Caco-2 (cell line): ENCODE results near the gene PHACTR1. TPM values are rescaled to one million over a fixed set of nuclear protein-coding genes. Genes with fewer than 3 reads are reported as not detected.

Experiments used
- BruUV-seq: library from RNA; stranded (reverse); fragments of 400-500 nt; replicated peaks from 2 replicates; lab custom pipeline; 2021; lab: Mats Ljungman, UMichigan
- CTCF ChIA-PET: fragments of 300-600 bp; sonication (Branson Sonifier 250); formaldehyde crosslinking; loops from one replicate; lab custom pipeline; 2022; ENCODE audit warnings: antibody characterized with exemption; lab: Charles Lee
- POLR2A ChIA-PET: fragments of 300-600 bp; sonication (Branson Sonifier 250); formaldehyde crosslinking; loops from one replicate; lab custom pipeline; 2022; ENCODE audit warnings: antibody characterized with exemption; lab: Charles Lee
- DNase-seq, 2 experiments: peaks; one replicate each; pipeline versions ENCODE4 v3.0.0 to v3.0.0-alpha.2; 2020 to 2022
- H3K27me3 ChIP-seq: replicated peaks from 2 replicates; pipeline ENCODE4 v1.6.0; 2011; ENCODE audit warnings: low read length; ENCODE audit not compliant: control insufficient read depth, insufficient read depth
- H3K36me3 ChIP-seq: 2 replicates; pipeline ENCODE4 v1.5.1; 2011; ENCODE audit warnings: low read length; ENCODE audit not compliant: control insufficient read depth, insufficient read depth
- H3K4me1 ChIP-seq: fragments of 250-450 bp; sonication (Bioruptor Pico); 2 replicates; pipeline ENCODE4 v1.5.1; 2020; ENCODE audit warnings: mild to moderate bottlenecking
- H3K4me3 ChIP-seq: 2 replicates; pipeline ENCODE4 v1.5.1; 2011; ENCODE audit warnings: low read depth, mild to moderate bottlenecking, control low read depth, low read length
- H3K9me3 ChIP-seq: fragments of 250-450 bp; sonication (Bioruptor Pico); 2 replicates; pipeline ENCODE4 v1.5.1; 2020; ENCODE audit warnings: mild to moderate bottlenecking, moderate library complexity
- H3K27ac Mint-ChIP-seq: one replicate; pipeline ENCODE4 v1.8.0; 2022; ENCODE audit warnings: mixed read lengths; ENCODE audit not compliant: unreplicated experiment
- H3K27me3 Mint-ChIP-seq: one replicate; pipeline ENCODE4 v1.8.0; 2022; ENCODE audit warnings: mixed read lengths; ENCODE audit not compliant: insufficient read depth, unreplicated experiment
- H3K36me3 Mint-ChIP-seq: one replicate; pipeline ENCODE4 v1.8.0; 2022; ENCODE audit warnings: mild to moderate bottlenecking, mixed read lengths; ENCODE audit not compliant: insufficient read depth, unreplicated experiment
- H3K4me1 Mint-ChIP-seq: one replicate; pipeline ENCODE4 v1.8.0; 2022; ENCODE audit warnings: low read depth, mixed read lengths; ENCODE audit not compliant: unreplicated experiment
- H3K4me3 Mint-ChIP-seq: one replicate; pipeline ENCODE4 v1.8.0; 2022; ENCODE audit warnings: mild to moderate bottlenecking, moderate library complexity, mixed read lengths; ENCODE audit not compliant: unreplicated experiment
- H3K9me3 Mint-ChIP-seq: one replicate; pipeline ENCODE4 v1.8.0; 2022; ENCODE audit warnings: mixed read lengths; ENCODE audit not compliant: unreplicated experiment
- intact Hi-C: fragments of 100-400 bp; cut with micrococcal nuclease; formaldehyde crosslinking; loops from one replicate; pipeline ENCODE4 v1.10.0; 2022; ENCODE audit not compliant: unreplicated experiment
- total RNA-seq: library from RNA; stranded (reverse); gene quantifications from 2 replicates; pipeline ENCODE4 v1.2.3, GENCODE V29; 2022
- TF ChIP-seq, protein P1 (sequence below), 2 experiments: fragments of 200-600 bp in 1 of 2; IDR thresholded peaks; 1 replicate in 1 of 2; 2 replicates in 1 of 2; pipeline versions ENCODE4 v1.5.1 to v1.8.0; 2011 to 2022; ENCODE audit warnings: antibody characterized with exemption in 1 of 2, control low read depth in 1 of 2, inconsistent platforms in 1 of 2, low read depth in 1 of 2, low read length in 1 of 2, mild to moderate bottlenecking in 1 of 2, moderate library complexity in 1 of 2; ENCODE audit not compliant: insufficient read depth in 1 of 2, severe bottlenecking in 1 of 2, unreplicated experiment in 1 of 2

PHACTR1 gene
- total RNA-seq, 1 experiment from 2014 or later, result 0.41 TPM

DNA sequence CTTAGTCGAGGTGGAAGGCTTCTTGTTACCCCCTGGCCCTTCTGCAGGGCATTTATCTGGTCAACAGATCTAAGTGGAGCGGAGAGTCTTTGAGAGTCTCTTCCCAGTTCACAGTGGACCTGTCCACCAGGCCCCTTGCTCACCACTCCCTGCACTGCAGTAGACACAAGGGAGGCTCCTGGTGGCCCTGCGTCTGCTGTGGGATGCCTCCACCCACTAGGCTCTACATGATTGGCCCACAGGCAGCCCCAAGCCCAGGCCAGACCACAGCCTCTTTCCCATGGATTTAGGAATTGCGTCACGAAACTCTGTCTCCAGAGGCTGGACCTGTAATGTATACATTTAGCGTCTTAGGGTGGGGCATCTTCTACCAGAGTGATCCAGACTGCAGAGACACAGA is 583.4 kb downstream of the PHACTR1 start:
- H3K27ac Mint-ChIP-seq, result no peak overlapping the region
- ChIA-PET POLR2A (no interaction called here), CTCF (no interaction called here)
- H3K4me3 Mint-ChIP-seq, result no peak overlapping the region
- peaks cover 16% of the 10 kb centered on the region for H3K4me1 Mint-ChIP-seq
- no peaks in the 10 kb centered on the region for H3K27me3 ChIP-seq
- no peak overlapping the region for H3K4me3 ChIP-seq
- H3K9me3 ChIP-seq, result no peaks in the 10 kb centered on the region
- intact Hi-C loops, result no loop called here
- H3K4me1 ChIP-seq, result no peaks in the 10 kb centered on the region
- H3K9me3 Mint-ChIP-seq, result no peaks in the 10 kb centered on the region
- H3K27me3 Mint-ChIP-seq, result no peaks in the 10 kb centered on the region
- H3K36me3 Mint-ChIP-seq, result peaks cover 99% of the 10 kb centered on the region
- TF ChIP-seq, protein P1, sequence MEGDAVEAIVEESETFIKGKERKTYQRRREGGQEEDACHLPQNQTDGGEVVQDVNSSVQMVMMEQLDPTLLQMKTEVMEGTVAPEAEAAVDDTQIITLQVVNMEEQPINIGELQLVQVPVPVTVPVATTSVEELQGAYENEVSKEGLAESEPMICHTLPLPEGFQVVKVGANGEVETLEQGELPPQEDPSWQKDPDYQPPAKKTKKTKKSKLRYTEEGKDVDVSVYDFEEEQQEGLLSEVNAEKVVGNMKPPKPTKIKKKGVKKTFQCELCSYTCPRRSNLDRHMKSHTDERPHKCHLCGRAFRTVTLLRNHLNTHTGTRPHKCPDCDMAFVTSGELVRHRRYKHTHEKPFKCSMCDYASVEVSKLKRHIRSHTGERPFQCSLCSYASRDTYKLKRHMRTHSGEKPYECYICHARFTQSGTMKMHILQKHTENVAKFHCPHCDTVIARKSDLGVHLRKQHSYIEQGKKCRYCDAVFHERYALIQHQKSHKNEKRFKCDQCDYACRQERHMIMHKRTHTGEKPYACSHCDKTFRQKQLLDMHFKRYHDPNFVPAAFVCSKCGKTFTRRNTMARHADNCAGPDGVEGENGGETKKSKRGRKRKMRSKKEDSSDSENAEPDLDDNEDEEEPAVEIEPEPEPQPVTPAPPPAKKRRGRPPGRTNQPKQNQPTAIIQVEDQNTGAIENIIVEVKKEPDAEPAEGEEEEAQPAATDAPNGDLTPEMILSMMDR (IDR thresholded peaks at IDR 0.05; ENCODE audit: insufficient read depth in 1 of 2, low read depth in 1 of 2, low read length in 1 of 2, severe bottlenecking in 1 of 2, unreplicated experiment in 1 of 2), result no peak
- BruUV-seq, result no TSS peak
- no peak for DNase-seq
- no peaks in the 10 kb centered on the region; the same call in none of the 2 replicates for H3K36me3 ChIP-seq

DNA sequence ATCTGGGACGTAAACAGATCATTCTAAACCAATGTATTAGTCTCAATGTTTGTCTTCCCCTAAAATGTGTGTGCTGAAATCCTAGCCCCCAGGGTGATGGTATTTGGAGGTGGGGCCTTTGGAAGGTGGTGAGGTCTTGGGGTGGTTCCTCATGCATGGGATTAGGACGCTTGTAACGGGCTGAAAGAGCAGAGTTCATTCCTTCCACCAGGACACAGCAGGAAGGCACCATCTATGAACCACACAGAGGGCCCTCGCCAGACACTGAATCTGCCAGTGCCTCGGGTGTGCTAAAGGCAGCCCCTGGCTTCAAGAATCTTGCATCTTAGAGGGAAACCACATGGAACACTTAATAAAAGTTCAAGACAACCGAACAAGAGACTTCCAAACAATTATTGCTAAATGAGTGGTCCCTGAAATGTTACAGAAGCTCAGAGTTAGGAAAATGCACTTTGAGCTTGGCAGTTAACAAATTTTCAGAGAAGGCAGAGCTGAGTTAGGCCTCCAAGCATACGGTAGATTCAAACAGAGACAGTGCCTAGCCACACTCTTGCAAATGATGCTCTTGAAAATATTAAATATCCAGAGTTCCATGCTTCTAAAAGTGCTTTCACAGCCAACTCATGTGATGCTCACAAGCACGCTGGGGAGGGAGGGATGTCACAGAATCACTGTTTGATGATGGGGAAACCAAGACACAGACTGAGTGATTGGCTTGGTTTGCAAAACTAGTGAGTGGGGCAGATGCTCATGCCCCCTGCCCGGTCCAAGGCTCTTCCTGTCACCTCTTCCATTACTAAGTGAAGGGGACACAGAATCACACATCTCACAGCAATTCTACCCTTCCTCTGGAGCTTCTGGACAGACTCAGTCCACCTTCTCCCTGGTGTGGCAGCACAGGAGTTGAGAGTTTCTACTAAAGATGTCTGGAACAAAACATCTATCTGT is 584.4 kb downstream of the PHACTR1 start:
- TF ChIP-seq, protein P1 (IDR thresholded peaks at IDR 0.05; ENCODE audit: insufficient read depth in 1 of 2, low read depth in 1 of 2, low read length in 1 of 2, severe bottlenecking in 1 of 2, unreplicated experiment in 1 of 2), result no peak

DNA sequence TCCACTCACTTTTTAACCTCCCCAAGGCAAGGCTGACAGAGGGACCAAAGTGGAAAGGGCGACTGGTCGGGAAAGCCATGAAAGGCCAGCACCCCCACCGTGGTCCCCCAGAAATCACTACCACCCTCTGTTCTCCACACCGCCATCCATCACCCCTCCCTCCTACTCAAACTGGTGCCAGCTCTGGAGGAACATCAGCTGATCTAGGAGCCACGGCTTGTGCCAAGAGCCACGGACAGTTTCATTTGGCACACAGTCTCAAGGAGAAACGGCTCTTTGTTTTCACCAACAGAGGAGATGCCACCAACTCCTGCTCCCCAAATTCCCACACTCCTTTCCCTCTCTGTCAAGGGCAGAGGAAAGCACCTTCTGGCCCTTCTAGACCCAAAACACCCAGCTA is 585.7 kb downstream of the PHACTR1 start:
- CTCF ChIA-PET, result no interaction called here
- Histone ChIP-seq H3K4me1 (no peaks in the 10 kb centered on the region), H3K9me3 (no peaks in the 10 kb centered on the region), H3K4me3 (no peak overlapping the region), H3K36me3 (no peaks in the 10 kb centered on the region; the same call in none of the 2 replicates), H3K27me3 (no peaks in the 10 kb centered on the region)
- H3K4me1 Mint-ChIP-seq, result peaks cover 8% of the 10 kb centered on the region
- peaks cover 100% of the 10 kb centered on the region for H3K36me3 Mint-ChIP-seq
- no peak for DNase-seq
- H3K27ac Mint-ChIP-seq, result peak overlapping the region; percentile 7
- POLR2A ChIA-PET, result interaction anchor here (1.2 kb wide), 1 partner anchor 26 kb away, joined by 4 read pairs; the partner anchor contains the start of gene TBC1D7
- TF ChIP-seq, protein P1 (IDR thresholded peaks at IDR 0.05; ENCODE audit: insufficient read depth in 1 of 2, low read depth in 1 of 2, low read length in 1 of 2, severe bottlenecking in 1 of 2, unreplicated experiment in 1 of 2), result no peak
- H3K4me3 Mint-ChIP-seq, result no peak overlapping the region
- no TSS peak for BruUV-seq
- intact Hi-C loops, result no loop called here
- H3K27me3 Mint-ChIP-seq, result no peaks in the 10 kb centered on the region
- H3K9me3 Mint-ChIP-seq, result no peaks in the 10 kb centered on the region

More for the DNA sequence above, 584.4 kb downstream of the PHACTR1 start:
- no peaks in the 10 kb centered on the region for H3K9me3 Mint-ChIP-seq
- H3K4me3 Mint-ChIP-seq, result no peak overlapping the region
- H3K27me3 Mint-ChIP-seq, result no peaks in the 10 kb centered on the region
- no peaks in the 10 kb centered on the region for H3K27me3 ChIP-seq
- no peaks in the 10 kb centered on the region for H3K4me1 ChIP-seq
- intact Hi-C loops, result no loop called here
- no peak for DNase-seq
- POLR2A ChIA-PET, result no interaction called here
- H3K9me3 ChIP-seq, result no peaks in the 10 kb centered on the region
- H3K4me1 Mint-ChIP-seq, result peaks cover 15% of the 10 kb centered on the region
- CTCF ChIA-PET, result no interaction called here
- H3K36me3 ChIP-seq, result no peaks in the 10 kb centered on the region; the same call in none of the 2 replicates
- H3K4me3 ChIP-seq, result no peak overlapping the region
- no peak overlapping the region for H3K27ac Mint-ChIP-seq
- BruUV-seq, result no TSS peak
- H3K36me3 Mint-ChIP-seq, result peaks cover 99% of the 10 kb centered on the region
